SU-DHL-6 (cell line): Measurements from ENCODE around the gene PPM1B.

ENCODE experiments used
- CTCF ChIP-seq: fragments of 200-600 bp; sonication (generic); IDR thresholded peaks from one replicate; pipeline ENCODE4 v1.5.1; 2017; ENCODE audit warnings: antibody characterized with exemption, mild to moderate bottlenecking, low read length, moderate library complexity; ENCODE audit not compliant: insufficient read depth, poor library complexity, severe bottlenecking
- EZH2phosphoT487 ChIP-seq: fragments of 200-600 bp; sonication (generic), shearing (Covaris generic); conservative IDR thresholded peaks from 2 replicates; pipeline ENCODE4 v1.6.1; 2018; ENCODE audit warnings: mild to moderate bottlenecking, antibody characterized with exemption, low read length, moderate library complexity, mixed read lengths

- TF ChIP-seq CTCF (no peak), EZH2phosphoT487 (no peak)
Observed at GRCh38 chr2:44271296-44271695, 102.6 kb downstream of the PPM1B start.
